ENCODE results near the gene FBXO22.
"Not testable (repeated sequence)": the region's sequence is repeated elsewhere in the genome, so short reads cannot be mapped to it uniquely, and the experiment has no call there.

The FBXO22 gene

DNA sequence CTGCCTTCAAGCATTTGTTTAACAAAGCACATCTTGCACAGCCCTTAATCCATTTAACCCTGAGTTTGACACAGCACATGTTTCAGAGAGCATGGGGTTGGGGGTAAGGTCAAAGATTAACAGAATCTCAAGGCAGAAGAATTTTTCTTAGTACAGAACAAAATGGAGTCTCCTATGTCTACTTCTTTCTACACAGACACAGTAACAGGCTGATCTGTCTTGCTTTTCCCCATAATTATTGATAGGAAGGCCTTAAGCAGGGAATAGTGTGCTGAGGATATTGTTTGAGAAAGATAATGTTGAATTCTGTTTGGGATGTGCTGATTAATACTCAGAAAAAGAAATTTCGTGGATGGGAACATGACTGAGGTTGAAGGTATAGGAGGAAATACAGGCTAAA lies 32.1 kb upstream of the FBXO22 start:
- H3K9ac ChIP-seq (ENCODE audit: low read length in 2 of 2); H3K4me3 ChIP-seq (ENCODE audit: low read length in 2 of 2); H3K27ac ChIP-seq (ENCODE audit: low read length); H3K27me3 ChIP-seq (ENCODE audit: control insufficient read depth in 1 of 2, insufficient read depth in 2 of 2, low read length in 2 of 2); H3K9me3 ChIP-seq (ENCODE audit: control insufficient read depth in 2 of 2, low read length in 2 of 2); H3K4me1 ChIP-seq (ENCODE audit: control insufficient read depth, insufficient read depth, low read length): not testable (repeated sequence)
- H3K36me3 ChIP-seq (ENCODE audit: control insufficient read depth in 2 of 2, insufficient read depth in 2 of 2, low read length in 2 of 2): peaks cover 14 to 27% of the 10 kb centered on the region in 2 donors

DNA sequence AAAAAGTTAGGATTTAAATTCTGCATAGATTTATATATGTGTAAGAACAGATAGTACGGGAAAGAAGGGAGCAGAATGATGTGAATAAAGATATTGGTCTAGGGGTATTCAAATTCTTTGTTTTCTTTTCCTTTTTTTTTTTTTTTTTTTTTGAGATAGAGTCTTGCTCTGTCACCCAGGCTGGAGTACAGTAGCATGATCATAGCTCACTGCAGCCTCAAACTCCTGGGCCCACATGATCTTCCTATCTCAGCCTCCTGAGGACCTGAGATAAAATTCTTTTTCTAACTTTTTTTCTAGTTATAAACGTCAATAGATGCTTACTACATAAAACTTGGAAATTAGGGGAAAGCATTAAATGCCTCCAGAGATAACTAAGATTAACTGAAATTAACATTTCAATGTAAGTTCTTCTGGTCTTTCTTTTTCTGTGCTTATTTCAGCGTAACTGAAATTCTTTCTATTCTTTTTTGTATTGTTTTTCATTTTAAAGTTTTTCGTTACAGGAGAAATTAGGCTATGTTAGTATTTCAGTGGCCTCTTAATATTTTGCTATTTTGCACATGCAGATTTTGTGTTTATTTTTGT lies 31.2 kb upstream of the FBXO22 start:
- no peak overlapping the region for H3K27ac ChIP-seq (ENCODE audit: low read length)
- no peak overlapping the region for H3K9ac ChIP-seq (ENCODE audit: low read length in 2 of 2)
- H3K27me3 ChIP-seq (ENCODE audit: control insufficient read depth in 1 of 2, insufficient read depth in 2 of 2, low read length in 2 of 2): no peaks in the 10 kb centered on the region
- H3K36me3 ChIP-seq (ENCODE audit: control insufficient read depth in 2 of 2, insufficient read depth in 2 of 2, low read length in 2 of 2): peaks cover 14 to 27% of the 10 kb centered on the region in 2 donors
- no peaks in the 10 kb centered on the region for H3K4me1 ChIP-seq (ENCODE audit: control insufficient read depth, insufficient read depth, low read length)
- no peak overlapping the region for H3K4me3 ChIP-seq (ENCODE audit: low read length in 2 of 2)
- no peaks in the 10 kb centered on the region for H3K9me3 ChIP-seq (ENCODE audit: control insufficient read depth in 2 of 2, low read length in 2 of 2)

DNA sequence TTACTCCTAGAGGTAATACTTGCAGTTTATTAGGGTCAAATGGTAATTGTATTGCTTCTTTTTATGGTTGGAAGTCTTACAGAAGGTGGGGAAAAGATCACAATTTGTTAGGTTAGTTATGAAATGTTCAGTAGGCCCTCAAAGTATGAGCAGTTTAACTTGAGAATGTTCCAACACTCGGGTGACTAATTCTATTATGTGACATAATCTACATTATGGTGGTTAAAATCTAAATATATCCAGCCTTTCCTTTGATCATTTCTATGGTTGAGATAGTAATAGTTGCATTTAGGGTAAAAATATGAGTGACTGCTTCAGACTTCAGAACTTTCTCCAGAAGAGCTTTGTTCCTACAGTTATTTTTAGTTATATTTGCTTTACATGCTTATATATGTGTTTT lies 19.6 kb upstream of the FBXO22 start:
- no peak overlapping the region for H3K27ac ChIP-seq (ENCODE audit: low read length)
- H3K9me3 ChIP-seq (ENCODE audit: control insufficient read depth in 2 of 2, low read length in 2 of 2): no peaks in the 10 kb centered on the region
- H3K27me3 ChIP-seq (ENCODE audit: control insufficient read depth in 1 of 2, insufficient read depth in 2 of 2, low read length in 2 of 2): no peaks in the 10 kb centered on the region
- peaks cover 0 to 8% of the 10 kb centered on the region in 2 donors for H3K36me3 ChIP-seq (ENCODE audit: control insufficient read depth in 2 of 2, insufficient read depth in 2 of 2, low read length in 2 of 2)
- H3K4me3 ChIP-seq (ENCODE audit: low read length in 2 of 2): no peak overlapping the region
- no peak overlapping the region for H3K9ac ChIP-seq (ENCODE audit: low read length in 2 of 2)
- no peaks in the 10 kb centered on the region for H3K4me1 ChIP-seq (ENCODE audit: control insufficient read depth, insufficient read depth, low read length)

DNA sequence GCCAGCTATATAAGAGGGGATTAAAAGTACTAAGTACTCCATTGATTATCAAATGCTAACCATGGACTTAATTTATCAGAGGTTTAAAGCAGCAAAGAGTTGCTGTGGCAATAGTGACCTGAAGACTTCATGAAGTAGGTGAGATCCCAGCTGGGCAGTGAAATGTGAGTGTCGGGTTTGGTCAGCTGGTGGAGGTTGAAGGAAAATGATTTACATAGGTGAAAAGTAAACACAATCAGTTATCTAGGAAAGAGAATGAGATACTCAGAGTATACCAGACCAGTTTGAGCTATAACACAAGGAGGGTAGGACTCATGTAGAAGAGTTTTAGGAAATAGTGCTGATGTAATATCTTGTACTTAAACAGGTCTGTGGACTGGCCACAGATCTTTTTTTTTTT lies 16.5 kb upstream of the FBXO22 start:
- peaks cover 3 to 5% of the 10 kb centered on the region in 2 donors for H3K36me3 ChIP-seq (ENCODE audit: control insufficient read depth in 2 of 2, insufficient read depth in 2 of 2, low read length in 2 of 2)
- no peaks in the 10 kb centered on the region for H3K4me1 ChIP-seq (ENCODE audit: control insufficient read depth, insufficient read depth, low read length)
- H3K9ac ChIP-seq (ENCODE audit: low read length in 2 of 2): no peak overlapping the region
- no peaks in the 10 kb centered on the region for H3K27me3 ChIP-seq (ENCODE audit: control insufficient read depth in 1 of 2, insufficient read depth in 2 of 2, low read length in 2 of 2)
- H3K27ac ChIP-seq (ENCODE audit: low read length): no peak overlapping the region
- no peak overlapping the region for H3K4me3 ChIP-seq (ENCODE audit: low read length in 2 of 2)
- H3K9me3 ChIP-seq (ENCODE audit: control insufficient read depth in 2 of 2, low read length in 2 of 2): no peaks in the 10 kb centered on the region

DNA sequence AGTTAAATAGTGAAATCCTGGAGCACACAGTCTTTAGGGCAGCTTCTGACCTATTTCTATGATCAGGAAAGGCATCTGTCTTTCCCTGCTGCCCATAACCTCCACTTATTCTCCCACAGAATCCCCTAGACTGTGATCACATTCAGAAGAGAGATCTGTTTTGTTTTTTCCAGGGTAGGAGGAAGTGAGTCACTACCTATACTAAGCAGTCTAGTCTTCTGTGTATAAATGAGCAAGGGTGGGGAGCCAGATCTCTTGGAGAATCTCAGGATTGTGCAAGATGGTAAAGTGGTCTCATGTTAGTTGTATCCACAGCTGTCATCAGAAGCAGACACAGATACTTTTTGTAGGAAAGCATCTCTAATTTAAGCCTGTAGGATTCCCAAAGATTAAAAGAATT lies 11.8 kb upstream of the FBXO22 start:
- H3K4me3 ChIP-seq (ENCODE audit: low read length in 2 of 2): no peak overlapping the region
- no peak overlapping the region for H3K27ac ChIP-seq (ENCODE audit: low read length)
- H3K9ac ChIP-seq (ENCODE audit: low read length in 2 of 2): no peak overlapping the region
- H3K36me3 ChIP-seq (ENCODE audit: control insufficient read depth in 2 of 2, insufficient read depth in 2 of 2, low read length in 2 of 2): peaks cover 3 to 7% of the 10 kb centered on the region in 2 donors
- no peaks in the 10 kb centered on the region for H3K9me3 ChIP-seq (ENCODE audit: control insufficient read depth in 2 of 2, low read length in 2 of 2)
- H3K4me1 ChIP-seq (ENCODE audit: control insufficient read depth, insufficient read depth, low read length): no peaks in the 10 kb centered on the region
- H3K27me3 ChIP-seq (ENCODE audit: control insufficient read depth in 1 of 2, insufficient read depth in 2 of 2, low read length in 2 of 2): no peaks in the 10 kb centered on the region

DNA sequence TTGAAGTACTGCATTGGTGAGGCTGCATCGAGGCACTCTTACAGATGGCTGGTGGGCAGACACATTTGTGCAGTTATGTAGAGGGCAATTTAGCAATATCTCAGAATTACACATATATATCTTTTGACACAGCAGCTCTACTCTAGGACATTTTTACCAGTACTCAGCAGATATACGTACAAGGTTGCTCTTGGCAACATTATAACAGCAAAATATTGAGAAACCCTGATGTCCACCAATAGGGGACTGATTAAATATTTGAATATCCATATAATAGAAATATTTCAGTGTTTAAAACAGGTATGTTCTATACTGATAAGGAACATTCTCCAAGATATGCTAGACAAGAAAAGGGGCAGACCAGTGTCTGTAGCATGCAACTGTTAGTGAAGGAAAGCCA lies 7.9 kb upstream of the FBXO22 start:
- Histone ChIP-seq H3K9ac (ENCODE audit: low read length in 2 of 2) (no peak overlapping the region), H3K36me3 (ENCODE audit: control insufficient read depth in 2 of 2, insufficient read depth in 2 of 2, low read length in 2 of 2) (peaks cover 3 to 7% of the 10 kb centered on the region in 2 donors), H3K27me3 (ENCODE audit: control insufficient read depth in 1 of 2, insufficient read depth in 2 of 2, low read length in 2 of 2) (no peaks in the 10 kb centered on the region), H3K9me3 (ENCODE audit: control insufficient read depth in 2 of 2, low read length in 2 of 2) (no peaks in the 10 kb centered on the region), H3K4me3 (ENCODE audit: low read length in 2 of 2) (no peak overlapping the region), H3K4me1 (ENCODE audit: control insufficient read depth, insufficient read depth, low read length) (no peaks in the 10 kb centered on the region), H3K27ac (ENCODE audit: low read length) (no peak overlapping the region)

DNA sequence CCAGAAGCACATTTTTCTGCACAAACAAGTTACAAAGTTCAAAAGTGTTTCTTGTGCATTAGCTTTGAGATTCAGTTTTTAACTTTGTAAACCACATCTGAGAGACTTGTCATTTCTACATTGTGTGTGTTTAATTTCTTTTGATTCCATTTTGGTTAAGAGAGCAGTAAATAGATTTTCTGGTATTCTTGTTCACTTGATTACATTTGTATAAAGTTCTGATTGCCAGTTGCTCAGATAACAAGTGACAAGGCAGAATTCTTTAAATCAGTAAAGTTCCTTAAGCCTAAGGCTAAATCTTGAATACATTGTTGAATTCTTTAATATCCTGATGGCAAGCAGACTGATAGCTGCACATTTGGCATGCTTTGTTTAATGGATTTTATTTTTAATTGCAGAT lies 3.1 kb upstream of the FBXO22 start:
- Histone ChIP-seq H3K36me3 (ENCODE audit: control insufficient read depth in 2 of 2, insufficient read depth in 2 of 2, low read length in 2 of 2) (peaks cover 3% of the 10 kb centered on the region in 2 donors), H3K9ac (ENCODE audit: low read length in 2 of 2) (no peak overlapping the region), H3K27ac (ENCODE audit: low read length) (no peak overlapping the region), H3K9me3 (ENCODE audit: control insufficient read depth in 2 of 2, low read length in 2 of 2) (no peaks in the 10 kb centered on the region), H3K27me3 (ENCODE audit: control insufficient read depth in 1 of 2, insufficient read depth in 2 of 2, low read length in 2 of 2) (no peaks in the 10 kb centered on the region), H3K4me1 (ENCODE audit: control insufficient read depth, insufficient read depth, low read length) (peaks cover 15% of the 10 kb centered on the region), H3K4me3 (ENCODE audit: low read length in 2 of 2) (no peak overlapping the region)

DNA sequence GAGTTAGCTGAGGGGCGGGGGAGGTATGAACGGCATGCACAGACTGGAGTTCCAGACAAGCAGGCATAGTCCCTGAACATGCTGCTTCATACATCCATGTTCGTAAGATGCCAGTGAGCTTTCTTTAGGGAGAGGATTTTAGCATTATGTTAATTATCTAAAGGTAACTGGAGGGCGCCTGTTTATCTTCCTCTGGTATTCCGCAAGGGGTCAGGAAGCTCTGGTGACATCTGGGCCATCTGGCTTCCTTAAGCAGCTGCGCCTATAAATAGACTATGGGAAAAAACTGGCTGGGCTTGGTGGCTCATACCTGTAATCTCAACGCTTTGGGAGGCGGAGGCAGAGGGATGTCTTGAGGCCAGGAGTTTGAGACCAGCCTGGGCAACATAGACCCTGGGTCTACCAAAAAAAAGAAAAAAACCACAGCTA lies 1.5 kb upstream of the FBXO22 start:
- Histone ChIP-seq H3K36me3 (ENCODE audit: control insufficient read depth in 2 of 2, insufficient read depth in 2 of 2, low read length in 2 of 2) (peaks cover 3 to 6% of the 10 kb centered on the region in 2 donors), H3K27me3 (ENCODE audit: control insufficient read depth in 1 of 2, insufficient read depth in 2 of 2, low read length in 2 of 2) (no peaks in the 10 kb centered on the region), H3K4me1 (ENCODE audit: control insufficient read depth, insufficient read depth, low read length) (peaks cover 15% of the 10 kb centered on the region), H3K9ac (ENCODE audit: low read length in 2 of 2) (no peak overlapping the region), H3K4me3 (ENCODE audit: low read length in 2 of 2) (no peak overlapping the region), H3K27ac (ENCODE audit: low read length) (no peak overlapping the region), H3K9me3 (ENCODE audit: control insufficient read depth in 2 of 2, low read length in 2 of 2) (no peaks in the 10 kb centered on the region)

DNA sequence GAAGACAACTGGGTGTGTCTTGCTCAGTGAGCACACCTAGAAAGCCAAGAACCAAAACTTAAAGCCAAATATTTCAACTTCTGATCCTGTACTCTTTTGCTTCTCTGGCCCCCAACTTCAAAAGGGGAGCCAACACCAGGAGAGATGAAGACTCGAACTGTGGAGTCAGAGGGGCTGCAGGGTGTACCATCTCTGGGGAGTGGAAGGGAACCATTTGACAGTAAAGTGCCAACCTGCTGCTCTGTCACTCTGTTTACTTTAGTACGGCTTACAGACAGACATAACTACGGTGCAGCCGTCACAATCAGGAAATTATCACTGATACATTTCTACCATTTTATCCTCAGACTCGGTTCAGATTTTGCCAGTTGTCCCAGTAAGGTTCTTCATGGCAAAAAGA lies 1.6 kb downstream of the FBXO22 start:
- Histone ChIP-seq H3K4me3 (ENCODE audit: low read length in 2 of 2) (no peak overlapping the region), H3K9ac (ENCODE audit: low read length in 2 of 2) (no peak overlapping the region)

DNA sequence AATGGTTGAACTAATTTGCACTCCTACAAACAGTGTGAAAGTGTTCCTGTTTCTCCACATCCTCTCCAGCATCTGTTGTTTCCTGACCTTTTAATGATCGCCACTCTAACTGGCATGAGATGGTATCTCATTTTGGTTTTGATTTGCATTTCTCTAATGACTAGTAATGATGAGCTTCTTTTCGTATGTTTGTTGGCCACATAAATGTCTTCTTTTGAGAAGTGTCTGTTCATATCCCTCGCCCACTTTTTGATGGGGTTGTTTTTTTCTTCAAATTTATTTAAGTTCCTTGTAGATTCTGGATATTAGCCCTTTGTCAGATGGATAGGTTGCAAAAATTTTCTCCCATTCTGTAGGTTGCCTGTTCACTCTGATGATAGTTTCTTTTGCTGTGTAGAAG lies 6.7 kb downstream of the FBXO22 start:
- not testable (repeated sequence) for H3K9me3 ChIP-seq (ENCODE audit: control insufficient read depth in 2 of 2, low read length in 2 of 2); H3K4me1 ChIP-seq (ENCODE audit: control insufficient read depth, insufficient read depth, low read length); H3K27ac ChIP-seq (ENCODE audit: low read length); H3K27me3 ChIP-seq (ENCODE audit: control insufficient read depth in 1 of 2, insufficient read depth in 2 of 2, low read length in 2 of 2); H3K4me3 ChIP-seq (ENCODE audit: low read length in 2 of 2); H3K9ac ChIP-seq (ENCODE audit: low read length in 2 of 2)
- H3K36me3 ChIP-seq (ENCODE audit: control insufficient read depth in 2 of 2, insufficient read depth in 2 of 2, low read length in 2 of 2): peaks cover 12 to 15% of the 10 kb centered on the region in 2 donors

More for the DNA sequence above, 1.6 kb downstream of the FBXO22 start:
- peaks cover 15% of the 10 kb centered on the region for H3K4me1 ChIP-seq (ENCODE audit: control insufficient read depth, insufficient read depth, low read length)
- no peak overlapping the region for H3K27ac ChIP-seq (ENCODE audit: low read length)
- H3K27me3 ChIP-seq (ENCODE audit: control insufficient read depth in 1 of 2, insufficient read depth in 2 of 2, low read length in 2 of 2): no peaks in the 10 kb centered on the region
- H3K9me3 ChIP-seq (ENCODE audit: control insufficient read depth in 2 of 2, low read length in 2 of 2): no peaks in the 10 kb centered on the region
- H3K36me3 ChIP-seq (ENCODE audit: control insufficient read depth in 2 of 2, insufficient read depth in 2 of 2, low read length in 2 of 2): peaks cover 6% of the 10 kb centered on the region in 2 donors

DNA sequence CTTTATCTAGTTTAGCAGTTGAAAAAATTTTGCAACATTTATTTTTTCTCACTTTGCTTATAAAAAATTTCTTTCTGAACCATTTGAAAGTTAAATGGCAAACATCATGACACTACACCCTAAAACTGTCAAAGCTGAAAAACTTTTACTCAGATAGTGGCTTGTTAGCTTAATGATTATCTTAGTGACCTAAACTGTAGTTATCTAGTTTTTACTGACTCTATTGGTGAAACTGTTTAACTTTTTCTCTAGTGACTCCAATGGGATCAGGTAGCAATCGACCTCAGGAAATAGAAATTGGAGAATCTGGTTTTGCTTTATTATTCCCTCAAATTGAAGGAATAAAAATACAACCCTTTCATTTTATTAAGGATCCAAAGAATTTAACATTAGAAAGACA lies 13.3 kb downstream of the FBXO22 start:
- Histone ChIP-seq H3K27me3 (ENCODE audit: control insufficient read depth in 1 of 2, insufficient read depth in 2 of 2, low read length in 2 of 2) (no peaks in the 10 kb centered on the region), H3K4me1 (ENCODE audit: control insufficient read depth, insufficient read depth, low read length) (no peaks in the 10 kb centered on the region), H3K27ac (ENCODE audit: low read length) (no peak overlapping the region), H3K9me3 (ENCODE audit: control insufficient read depth in 2 of 2, low read length in 2 of 2) (no peaks in the 10 kb centered on the region), H3K4me3 (ENCODE audit: low read length in 2 of 2) (no peak overlapping the region), H3K9ac (ENCODE audit: low read length in 2 of 2) (no peak overlapping the region), H3K36me3 (ENCODE audit: control insufficient read depth in 2 of 2, insufficient read depth in 2 of 2, low read length in 2 of 2) (peaks cover 13 to 20% of the 10 kb centered on the region in 2 donors)
